ENCODE results near the gene MCTP1. TPM values are rescaled to one million over a fixed set of nuclear protein-coding genes. Genes with fewer than 3 reads are reported as not detected.

The MCTP1 gene
- total and polyA plus RNA-seq, 9 of the 15 experiments (the other 6 are each of a cell fraction or from before 2014, with no cell fraction given) = 0.04 to 0.93 (median 0.06) TPM; not detected in 4

GRCh38 chr5:94777056-94777880 is 507.6 kb downstream of the MCTP1 start:
- H3K27me3 ChIP-seq (ENCODE audit: control insufficient read depth in 2 of 2, insufficient read depth in 2 of 2, low read length in 2 of 2) = no peaks in the 10 kb centered on the region
- TF ChIP-seq COPS2 (conservative IDR thresholded peaks at IDR 0.05) (no peak), TCF15 (CRISPR knock-in tag; IDR thresholded peaks at IDR 0.05) (no peak), GMEB1 (CRISPR knock-in tag; IDR thresholded peaks at IDR 0.05) (no peak), HOXB6 (CRISPR knock-in tag; IDR thresholded peaks at IDR 0.05; ENCODE audit: borderline replicate concordance) (no peak), ZBTB12 (CRISPR knock-in tag; IDR thresholded peaks at IDR 0.05) (no peak), MECOM (CRISPR knock-in tag; IDR thresholded peaks at IDR 0.05) (no peak), KLF13 (tag; IDR thresholded peaks at IDR 0.05; ENCODE audit: borderline replicate concordance, low read depth) (no peak)
- H3K9me1 ChIP-seq (ENCODE audit: control insufficient read depth, insufficient read depth, low read length) = no peaks in the 10 kb centered on the region
- no peaks in the 10 kb centered on the region for H4K20me1 ChIP-seq (replicated peaks; ENCODE audit: control insufficient read depth, insufficient read depth, low read length)
- H3K4me3 ChIP-seq = no peak overlapping the region
- intact Hi-C loops (cut with micrococcal nuclease) = no loop called here
- 0% methylated on average over 5 of the region's 5 CpGs for WGBS (ENCODE audit: insufficient coverage, low coverage, missing lambda C conversion rate)
- ATAC-seq = no peak
- CTCF ChIA-PET (ENCODE audit: low intra/inter-chr PET ratio) = no interaction called here
- POLR2A ChIA-PET = no interaction called here
- no peak for FAIRE-seq
- H3K79me2 ChIP-seq (ENCODE audit: control insufficient read depth, insufficient read depth, low read length) = no peaks in the 10 kb centered on the region
- no peaks in the 10 kb centered on the region for H3K36me3 ChIP-seq (ENCODE audit: control insufficient read depth, insufficient read depth, low read length)
- no peaks in the 10 kb centered on the region for H3K9me3 ChIP-seq (replicated peaks; ENCODE audit: control insufficient read depth, insufficient read depth, low read depth, low read length)
- in situ Hi-C loops (cut with MboI) = no loop called here
- no peak overlapping the region for H2AFZ ChIP-seq (ENCODE audit: low read depth, low read length)
- H3K4me2 ChIP-seq (ENCODE audit: insufficient read depth, low read length) = no peak overlapping the region
- BruUV-seq (replicated peaks) = no TSS peak
- no peak for DNase-seq (ENCODE audit: extremely low read depth in 1 of 4, low spot score in 3 of 4)
- no peaks in the 10 kb centered on the region for H3K4me1 ChIP-seq (replicated peaks in 1 of 2; ENCODE audit: control insufficient read depth in 2 of 2, insufficient read depth in 2 of 2, low read length in 2 of 2)
- H3K27ac ChIP-seq (ENCODE audit: extremely low read depth, low read depth, low read length) = no peak overlapping the region
- H3K9ac ChIP-seq (ENCODE audit: insufficient read depth in 1 of 2, low read depth in 2 of 2, low read length in 2 of 2) = no peak overlapping the region
